SU-DHL-6 (cell line): ENCODE results near the gene USP14.

Source experiments
- H2AFZ ChIP-seq: fragments of 200-600 bp; sonication (generic); 2 replicates; pipeline ENCODE4 v1.6.1; 2014; ENCODE audit warnings: low read depth, mild to moderate bottlenecking, moderate library complexity, mixed read lengths, antibody characterized with exemption, low read length; ENCODE audit not compliant: severe bottlenecking
- H3F3A ChIP-seq: fragments of 200-600 bp; shearing (Covaris generic); 2 replicates; pipeline ENCODE4 v1.6.0; 2016; ENCODE audit warnings: antibody characterized with exemption, mild to moderate bottlenecking; ENCODE audit not compliant: insufficient read depth
- H3K27ac ChIP-seq: fragments of 200-600 bp; sonication (generic); 2 replicates; pipeline ENCODE4 v1.5.1; 2016; ENCODE audit warnings: low read depth, mild to moderate bottlenecking, low read length, moderate library complexity, mixed read lengths
- H3K27me3 ChIP-seq: fragments of 200-600 bp; sonication (generic), shearing (Covaris generic); 2 replicates; pipeline ENCODE4 v1.6.0; 2014; ENCODE audit warnings: mild to moderate bottlenecking, low read length
- H3K36me3 ChIP-seq: fragments of 200-600 bp; sonication (generic); 2 replicates; pipeline ENCODE4 v1.6.1; 2014; ENCODE audit warnings: mild to moderate bottlenecking, low read length, mixed read lengths
- H3K4me2 ChIP-seq: fragments of 300-600, 200-600 bp; shearing (Covaris generic), sonication (generic); 2 replicates; pipeline ENCODE4 v1.6.0; 2014; ENCODE audit warnings: low read length, low read depth, mild to moderate bottlenecking; ENCODE audit not compliant: poor library complexity, severe bottlenecking
- H3K4me3 ChIP-seq: fragments of 200-600 bp; sonication (generic); 2 replicates; pipeline ENCODE4 v1.5.1; 2014; ENCODE audit warnings: antibody characterized with exemption, low read length, mild to moderate bottlenecking, mixed read lengths; ENCODE audit not compliant: insufficient read depth, poor library complexity, severe bottlenecking
- H3K79me2 ChIP-seq: fragments of 200-600 bp; sonication (generic); 2 replicates; pipeline ENCODE4 v1.6.1; 2014; ENCODE audit warnings: mild to moderate bottlenecking, low read length, moderate library complexity; ENCODE audit not compliant: insufficient read depth
- H3K9ac ChIP-seq: fragments of 200-600 bp; sonication (generic); 2 replicates; pipeline ENCODE4 v1.7.0; 2014; ENCODE audit warnings: mild to moderate bottlenecking, low read length
- H3K9me2 ChIP-seq: fragments of 200-600 bp; sonication (generic); replicated peaks from 2 replicates; pipeline ENCODE4 v1.6.1; 2014; ENCODE audit warnings: low read length; ENCODE audit not compliant: insufficient read depth
- H3K9me3 ChIP-seq: fragments of 200-600 bp; sonication (generic); 2 replicates; pipeline ENCODE4 v1.6.1; 2014; ENCODE audit warnings: low read length, mixed read lengths; ENCODE audit not compliant: insufficient read depth
- H4K20me1 ChIP-seq: fragments of 200-600 bp; sonication (generic); 2 replicates; pipeline ENCODE4 v1.6.1; 2014; ENCODE audit warnings: low read depth, mild to moderate bottlenecking, antibody characterized with exemption, low read length, moderate library complexity, mixed read lengths
- EZH2phosphoT487 ChIP-seq: fragments of 200-600 bp; sonication (generic), shearing (Covaris generic); conservative IDR thresholded peaks from 2 replicates; pipeline ENCODE4 v1.6.1; 2018; ENCODE audit warnings: mild to moderate bottlenecking, antibody characterized with exemption, low read length, moderate library complexity, mixed read lengths
- TF ChIP-seq, protein P1 (sequence below): fragments of 200-600 bp; sonication (generic); IDR thresholded peaks from one replicate; pipeline ENCODE4 v1.5.1; 2017; ENCODE audit warnings: antibody characterized with exemption, mild to moderate bottlenecking, low read length, moderate library complexity; ENCODE audit not compliant: insufficient read depth, poor library complexity, severe bottlenecking

The USP14 gene

DNA sequence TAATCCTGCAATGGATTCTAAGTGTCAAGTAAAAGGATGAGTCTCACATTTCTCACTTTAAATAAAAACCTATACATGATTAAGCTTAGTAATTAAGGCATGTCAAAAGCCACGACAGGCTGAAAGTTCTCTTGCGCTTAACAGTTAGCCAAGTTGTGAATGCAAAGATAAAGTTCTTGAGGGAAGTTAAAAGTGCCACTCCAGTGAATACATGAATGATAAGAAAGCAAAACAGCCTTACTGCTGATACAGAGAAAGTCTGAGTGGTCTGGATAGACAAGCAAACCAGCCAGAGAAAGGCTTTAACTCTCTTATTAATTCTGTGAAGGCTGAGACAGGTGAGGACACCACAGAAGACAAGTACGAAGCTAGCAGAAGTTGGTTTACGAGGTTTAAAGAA lies 96.8 kb downstream of the USP14 start:
- Histone ChIP-seq H2AFZ (no peak overlapping the region), H3K9ac (no peak overlapping the region), H3K4me3 (no peak overlapping the region), H3K9me2 (no peaks in the 10 kb centered on the region), H3K4me2 (no peak overlapping the region), H4K20me1 (no peaks in the 10 kb centered on the region), H3K27me3 (no peaks in the 10 kb centered on the region), H3K27ac (no peak overlapping the region), H3K9me3 (no peaks in the 10 kb centered on the region), H3K36me3 (peaks cover 55% of the 10 kb centered on the region; the same call in 1 of the 2 replicates), H3K79me2 (no peaks in the 10 kb centered on the region), H3F3A (no peaks in the 10 kb centered on the region)
- TF ChIP-seq, protein P1, sequence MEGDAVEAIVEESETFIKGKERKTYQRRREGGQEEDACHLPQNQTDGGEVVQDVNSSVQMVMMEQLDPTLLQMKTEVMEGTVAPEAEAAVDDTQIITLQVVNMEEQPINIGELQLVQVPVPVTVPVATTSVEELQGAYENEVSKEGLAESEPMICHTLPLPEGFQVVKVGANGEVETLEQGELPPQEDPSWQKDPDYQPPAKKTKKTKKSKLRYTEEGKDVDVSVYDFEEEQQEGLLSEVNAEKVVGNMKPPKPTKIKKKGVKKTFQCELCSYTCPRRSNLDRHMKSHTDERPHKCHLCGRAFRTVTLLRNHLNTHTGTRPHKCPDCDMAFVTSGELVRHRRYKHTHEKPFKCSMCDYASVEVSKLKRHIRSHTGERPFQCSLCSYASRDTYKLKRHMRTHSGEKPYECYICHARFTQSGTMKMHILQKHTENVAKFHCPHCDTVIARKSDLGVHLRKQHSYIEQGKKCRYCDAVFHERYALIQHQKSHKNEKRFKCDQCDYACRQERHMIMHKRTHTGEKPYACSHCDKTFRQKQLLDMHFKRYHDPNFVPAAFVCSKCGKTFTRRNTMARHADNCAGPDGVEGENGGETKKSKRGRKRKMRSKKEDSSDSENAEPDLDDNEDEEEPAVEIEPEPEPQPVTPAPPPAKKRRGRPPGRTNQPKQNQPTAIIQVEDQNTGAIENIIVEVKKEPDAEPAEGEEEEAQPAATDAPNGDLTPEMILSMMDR = no peak
- TF ChIP-seq EZH2phosphoT487 = no peak

DNA sequence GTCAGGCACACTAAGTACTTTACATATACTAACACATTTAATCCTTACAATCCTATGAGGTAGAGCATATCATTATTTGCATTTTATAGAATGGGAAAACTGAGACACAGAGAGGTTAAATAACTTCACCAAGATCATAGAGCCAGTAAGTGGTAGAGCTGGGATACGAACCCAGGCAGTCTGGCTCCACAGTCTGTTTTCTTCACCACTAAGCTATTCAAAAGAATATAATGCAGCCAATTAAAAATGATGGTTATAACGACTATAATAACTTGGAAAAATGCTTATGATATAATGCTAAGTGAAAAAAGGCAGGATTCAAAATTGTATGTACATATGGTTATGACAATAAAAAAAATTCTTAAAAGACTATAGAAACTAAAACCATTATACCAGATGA lies 102.2 kb downstream of the USP14 start:
- Histone ChIP-seq H3K9me2 (no peaks in the 10 kb centered on the region), H3F3A (no peaks in the 10 kb centered on the region), H3K4me3 (no peak overlapping the region), H4K20me1 (no peaks in the 10 kb centered on the region), H3K27me3 (no peaks in the 10 kb centered on the region), H3K4me2 (no peak overlapping the region), H3K9me3 (no peaks in the 10 kb centered on the region), H3K79me2 (peaks cover 1% of the 10 kb centered on the region; the same call in 1 of the 2 replicates), H3K36me3 (peaks cover 60% of the 10 kb centered on the region; the same call in 1 of the 2 replicates), H2AFZ (no peak overlapping the region), H3K27ac (no peak overlapping the region), H3K9ac (no peak overlapping the region)
- no peak for TF ChIP-seq EZH2phosphoT487
- TF ChIP-seq, protein P1 = no peak

DNA sequence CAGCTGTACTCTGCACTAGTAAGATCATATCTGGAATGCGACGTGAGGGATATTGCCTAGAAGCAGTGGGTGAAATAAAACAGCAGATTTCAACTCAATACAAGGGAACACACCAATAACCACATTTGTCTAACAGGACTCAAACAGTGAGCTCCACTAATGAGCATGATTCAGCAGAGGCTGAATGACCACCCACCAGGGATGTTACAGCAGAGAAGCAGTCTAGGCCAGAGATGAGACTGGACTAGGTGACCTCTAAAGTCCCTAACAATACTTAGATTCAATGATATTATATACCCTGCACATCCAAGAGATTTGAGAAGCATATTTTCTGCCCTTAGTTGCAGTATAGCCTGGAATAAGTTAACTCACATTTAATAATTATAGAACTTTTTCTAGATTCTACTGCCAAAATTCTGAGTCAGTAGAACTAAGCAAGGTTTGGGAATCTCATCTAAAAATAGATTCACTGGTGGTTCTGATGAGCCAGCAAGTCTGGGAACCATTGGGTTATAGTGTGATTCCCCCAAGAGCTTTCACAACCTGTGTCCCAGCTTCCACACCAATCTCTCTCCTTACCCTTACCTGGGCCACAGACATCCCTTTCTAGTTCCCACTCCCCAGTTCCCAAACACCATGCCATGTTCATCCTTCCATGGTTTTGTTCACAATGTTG lies 103.2 kb downstream of the USP14 start:
- Histone ChIP-seq H3K36me3 (peaks cover 56% of the 10 kb centered on the region; the same call in 1 of the 2 replicates), H3K27ac (no peak overlapping the region), H3K9me2 (no peaks in the 10 kb centered on the region)

More for the DNA sequence above, 103.2 kb downstream of the USP14 start:
- no peaks in the 10 kb centered on the region for H3F3A ChIP-seq
- H3K4me3 ChIP-seq = no peak overlapping the region
- no peak for TF ChIP-seq EZH2phosphoT487
- TF ChIP-seq, protein P1 = no peak
- H3K9ac ChIP-seq = no peak overlapping the region
- no peaks in the 10 kb centered on the region for H3K9me3 ChIP-seq
- peaks cover 11% of the 10 kb centered on the region for H3K79me2 ChIP-seq
- H2AFZ ChIP-seq = no peak overlapping the region
- no peaks in the 10 kb centered on the region for H4K20me1 ChIP-seq
- H3K4me2 ChIP-seq = no peak overlapping the region
- H3K27me3 ChIP-seq = no peaks in the 10 kb centered on the region
